22Rv1 (cell line): ENCODE results near the gene STIM1.

Experiments
- CTCF ChIP-seq: fragments of 450-650 bp; IDR thresholded peaks from 2 replicates; pipeline ENCODE4 v1.5.1; 2017; ENCODE audit warnings: mild to moderate bottlenecking
- ZFX ChIP-seq: fragments of 450-650 bp; IDR thresholded peaks from 2 replicates; pipeline ENCODE4 v1.6.1; 2017; ENCODE audit warnings: antibody characterized with exemption, borderline replicate concordance

GRCh38 chr11:3925513-3925912 lies 70.0 kb downstream of the STIM1 start:
- TF ChIP-seq CTCF (no peak), ZFX (no peak)
